K562 treated with DMSO at 1 percent for 4 hours (cell line): ENCODE measurements around the gene TAF11L7. TPM values are rescaled to one million over a fixed set of nuclear protein-coding genes. Genes with fewer than 3 reads are reported as not detected.

Source experiments
- total RNA-seq: library from RNA; unstranded; fragments of 300-600 nt; gene quantifications from 2 replicates; pipeline ENCODE4 v1.2.3, GENCODE V29; 2022; ENCODE audit not compliant: insufficient read depth

Gene TAF11L7
- total RNA-seq, result not detected in 2 replicates

DNA sequence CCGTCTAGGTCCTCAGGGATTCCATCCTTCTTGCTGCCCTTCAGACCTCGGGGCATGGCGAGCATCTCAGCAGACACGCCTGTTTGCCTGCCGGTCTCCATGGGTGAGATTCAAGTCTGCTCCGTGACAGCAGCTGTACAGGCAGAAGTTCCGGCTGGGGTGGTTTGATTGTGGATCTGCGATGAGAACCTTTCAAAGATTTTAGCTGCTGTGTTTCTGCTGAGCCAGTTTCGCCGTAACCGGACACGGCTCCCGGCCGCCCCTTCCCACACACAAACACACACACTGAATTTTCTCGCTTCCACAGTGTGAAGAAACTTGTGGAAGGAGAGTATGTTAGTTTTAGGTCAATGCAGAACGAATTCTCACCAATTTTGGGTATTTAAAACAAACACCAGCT is at the start of gene TAF11L7:
Gene TAF11L7 (minus strand): TSS at position 101 of the 400 bp plus-strand sequence.

DNA sequence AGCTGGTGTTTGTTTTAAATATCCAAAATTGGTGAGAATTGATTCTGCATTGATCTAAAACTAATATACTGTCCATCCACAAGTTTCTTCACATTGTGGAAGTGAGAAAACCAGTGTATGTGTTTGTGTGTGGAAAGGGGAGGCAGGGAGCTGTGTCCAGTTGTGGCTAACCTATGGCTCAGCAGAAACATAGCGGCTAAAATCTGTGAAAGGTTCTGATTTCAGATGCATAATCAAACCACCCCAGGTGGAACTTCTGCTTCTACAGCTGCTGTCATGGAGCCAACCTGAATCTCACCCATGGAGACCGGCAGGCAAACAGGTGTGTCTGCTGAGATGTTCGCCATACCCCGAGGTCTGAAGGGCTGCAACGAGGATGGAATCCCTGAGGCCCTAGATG is 48.6 kb upstream of the TAF11L7 start, which contains the start of gene TAF11L14:
Gene TAF11L14 (plus strand): TSS at position 301 of the 400 bp plus-strand sequence.

DNA sequence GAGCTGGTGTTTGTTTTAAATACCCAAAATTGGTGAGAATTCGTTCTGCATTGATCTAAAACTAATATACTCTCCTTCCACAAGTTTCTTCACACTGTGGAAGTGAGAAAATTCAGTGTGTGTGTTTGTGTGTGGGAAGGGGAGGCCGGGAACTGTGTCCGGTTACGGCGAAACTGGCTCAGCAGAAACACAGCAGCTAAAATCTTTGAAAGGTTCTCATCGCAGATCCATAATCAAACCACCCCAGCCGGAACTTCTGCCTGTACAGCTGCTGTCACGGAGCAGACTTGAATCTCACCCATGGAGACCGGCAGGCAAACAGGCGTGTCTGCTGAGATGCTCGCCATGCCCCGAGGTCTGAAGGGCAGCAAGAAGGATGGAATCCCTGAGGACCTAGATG is 46.2 kb upstream of the TAF11L7 start, which contains the start of gene TAF11L13:
Gene TAF11L13 (plus strand): TSS at position 301 of the 400 bp plus-strand sequence.

DNA sequence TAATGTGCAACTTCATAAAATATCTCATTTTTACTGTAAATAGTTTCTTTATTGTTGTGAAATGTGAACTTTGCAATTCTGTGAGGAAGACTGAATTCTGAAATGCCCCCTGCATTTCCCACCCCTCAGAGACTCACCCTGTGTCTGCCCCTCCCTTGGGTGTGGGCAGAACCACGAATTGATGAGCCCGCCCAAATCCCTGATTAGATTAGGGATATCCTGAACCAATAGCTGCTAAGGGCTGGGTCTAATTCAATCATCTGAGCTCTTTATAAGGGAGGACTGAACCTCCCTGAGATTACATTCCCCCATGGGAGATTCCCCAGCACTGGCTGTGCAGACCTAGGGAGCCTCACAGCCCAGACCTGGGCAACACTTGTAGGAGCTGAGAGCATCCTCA is 24.5 kb upstream of the TAF11L7 start, which contains the start of gene TAF11L12:
Gene TAF11L12 (plus strand): TSS at position 301 of the 400 bp plus-strand sequence.

DNA sequence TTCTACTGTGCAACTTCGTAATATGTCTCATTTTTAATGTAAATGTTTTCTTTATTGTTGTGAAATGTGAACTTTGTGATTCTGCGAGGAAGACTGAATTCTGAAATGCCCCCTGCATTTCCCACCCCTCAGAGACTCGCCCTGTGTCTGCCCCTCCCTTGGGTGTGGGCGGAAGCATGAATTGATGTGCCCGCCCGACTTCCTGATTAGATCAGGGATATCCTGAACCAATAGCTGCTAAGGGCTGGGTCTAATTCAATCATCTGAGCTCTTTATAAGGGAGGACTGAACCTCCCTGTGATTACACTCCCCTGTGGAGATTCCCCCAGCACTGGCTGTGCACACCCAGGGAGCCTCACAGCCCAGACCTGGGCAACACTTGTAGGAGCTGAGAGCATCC is 18.3 kb upstream of the TAF11L7 start, which contains the start of gene TAF11L11:
Gene TAF11L11 (plus strand): TSS at position 304 of the 400 bp plus-strand sequence.

DNA sequence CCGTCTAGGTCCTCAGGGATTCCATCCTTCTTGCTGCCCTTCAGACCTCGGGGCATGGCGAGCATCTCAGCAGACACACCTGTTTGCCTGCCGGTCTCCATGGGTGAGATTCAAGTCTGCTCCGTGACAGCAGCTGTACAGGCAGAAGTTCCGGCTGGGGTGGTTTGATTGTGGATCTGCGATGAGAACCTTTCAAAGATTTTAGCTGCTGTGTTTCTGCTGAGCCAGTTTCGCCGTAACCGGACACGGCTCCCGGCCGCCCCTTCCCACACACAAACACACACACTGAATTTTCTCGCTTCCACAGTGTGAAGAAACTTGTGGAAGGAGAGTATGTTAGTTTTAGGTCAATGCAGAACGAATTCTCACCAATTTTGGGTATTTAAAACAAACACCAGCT is 12.2 kb upstream of the TAF11L7 start, which contains the start of gene TAF11L10:
Gene TAF11L10 (minus strand): TSS at position 101 of the 400 bp plus-strand sequence.

DNA sequence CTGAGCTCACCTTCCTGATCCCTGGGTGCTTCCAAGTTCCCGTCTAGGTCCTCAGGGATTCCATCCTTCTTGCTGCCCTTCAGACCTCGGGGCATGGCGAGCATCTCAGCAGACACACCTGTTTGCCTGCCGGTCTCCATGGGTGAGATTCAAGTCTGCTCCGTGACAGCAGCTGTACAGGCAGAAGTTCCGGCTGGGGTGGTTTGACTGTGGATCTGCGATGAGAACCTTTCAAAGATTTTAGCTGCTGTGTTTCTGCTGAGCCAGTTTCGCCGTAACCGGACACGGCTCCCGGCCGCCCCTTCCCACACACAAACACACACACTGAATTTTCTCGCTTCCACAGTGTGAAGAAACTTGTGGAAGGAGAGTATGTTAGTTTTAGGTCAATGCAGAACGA is 8.7 kb upstream of the TAF11L7 start, which contains the start of gene TAF11L9:
Gene TAF11L9 (minus strand): TSS at position 140 of the 400 bp plus-strand sequence.

DNA sequence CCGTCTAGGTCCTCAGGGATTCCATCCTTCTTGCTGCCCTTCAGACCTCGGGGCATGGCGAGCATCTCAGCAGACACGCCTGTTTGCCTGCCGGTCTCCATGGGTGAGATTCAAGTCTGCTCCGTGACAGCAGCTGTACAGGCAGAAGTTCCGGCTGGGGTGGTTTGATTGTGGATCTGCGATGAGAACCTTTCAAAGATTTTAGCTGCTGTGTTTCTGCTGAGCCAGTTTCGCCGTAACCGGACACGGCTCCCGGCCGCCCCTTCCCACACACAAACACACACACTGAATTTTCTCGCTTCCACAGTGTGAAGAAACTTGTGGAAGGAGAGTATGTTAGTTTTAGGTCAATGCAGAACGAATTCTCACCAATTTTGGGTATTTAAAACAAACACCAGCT is 5.3 kb upstream of the TAF11L7 start, which contains the start of gene TAF11L8:
Gene TAF11L8 (minus strand): TSS at position 101 of the 400 bp plus-strand sequence.

Other genes starting within 250 kb of the TAF11L7 start
- not detected in 2 replicates for gene TAF11L2, start 87.5 kb downstream of the TAF11L7 start, total RNA-seq
- gene TAF11L3, start 67.4 kb downstream of the TAF11L7 start, total RNA-seq, result not detected in 2 replicates
- gene TAF11L4, start 64.0 kb downstream of the TAF11L7 start, total RNA-seq, result not detected in 2 replicates
- gene TAF11L5, start 60.5 kb downstream of the TAF11L7 start, total RNA-seq, result not detected in 2 replicates
- gene TAF11L6, start 57.1 kb downstream of the TAF11L7 start, total RNA-seq, result not detected in 2 replicates
- gene TAF11L8, start 5.2 kb upstream of the TAF11L7 start, total RNA-seq, result not detected in 2 replicates
- gene TAF11L9, start 8.6 kb upstream of the TAF11L7 start, total RNA-seq, result not detected in 2 replicates
- gene TAF11L10, start 12.1 kb upstream of the TAF11L7 start, total RNA-seq, result not detected in 2 replicates
- gene TAF11L11, start 18.4 kb upstream of the TAF11L7 start, total RNA-seq, result not detected in 2 replicates
- gene TAF11L12, start 24.6 kb upstream of the TAF11L7 start, total RNA-seq, result not detected in 2 replicates
- gene TAF11L13, start 46.3 kb upstream of the TAF11L7 start, total RNA-seq, result not detected in 2 replicates
- not detected in 2 replicates for gene TAF11L14, start 48.7 kb upstream of the TAF11L7 start, total RNA-seq